Calu3 (cell line): Measurements from ENCODE around the gene DBH. TPM values are rescaled to one million over a fixed set of nuclear protein-coding genes. Genes with fewer than 3 reads are reported as not detected.

Experiments used
- BruUV-seq: library from RNA; stranded (reverse); fragments of 400-500 nt; replicated peaks from 2 replicates; lab custom pipeline; 2021; lab: Mats Ljungman, UMichigan
- CTCF ChIA-PET: fragments of 300-600 bp; sonication (Branson Sonifier 250); formaldehyde crosslinking; loops from one replicate; lab custom pipeline; 2022; ENCODE audit warnings: antibody characterized with exemption; lab: Charles Lee
- DNase-seq: peaks from one replicate; pipeline ENCODE4 v3.0.0; 2022
- H3K27ac Mint-ChIP-seq: one replicate; pipeline ENCODE4 v1.8.0; 2022; ENCODE audit warnings: mixed read lengths; ENCODE audit not compliant: unreplicated experiment
- H3K27me3 Mint-ChIP-seq: one replicate; pipeline ENCODE4 v1.8.0; 2022; ENCODE audit warnings: mixed read lengths; ENCODE audit not compliant: unreplicated experiment
- H3K36me3 Mint-ChIP-seq: one replicate; pipeline ENCODE4 v1.8.0; 2022; ENCODE audit warnings: mild to moderate bottlenecking, moderate library complexity, mixed read lengths; ENCODE audit not compliant: insufficient read depth, unreplicated experiment
- H3K4me1 Mint-ChIP-seq: one replicate; pipeline ENCODE4 v1.8.0; 2022; ENCODE audit warnings: mild to moderate bottlenecking, low read depth, mixed read lengths; ENCODE audit not compliant: unreplicated experiment
- H3K4me3 Mint-ChIP-seq: one replicate; pipeline ENCODE4 v1.8.0; 2022; ENCODE audit warnings: mild to moderate bottlenecking, low read depth, moderate library complexity, mixed read lengths; ENCODE audit not compliant: unreplicated experiment
- H3K9me3 Mint-ChIP-seq: one replicate; pipeline ENCODE4 v1.8.0; 2022; ENCODE audit warnings: low read depth, mixed read lengths; ENCODE audit not compliant: unreplicated experiment
- CTCF ChIP-seq: fragments of 200-600 bp; IDR thresholded peaks from one replicate; pipeline ENCODE4 v1.8.0; 2022; ENCODE audit warnings: antibody characterized with exemption; ENCODE audit not compliant: unreplicated experiment
- intact Hi-C: fragments of 100-400 bp; cut with micrococcal nuclease; formaldehyde crosslinking; loops from one replicate; pipeline ENCODE4 v1.10.0; 2022; ENCODE audit not compliant: unreplicated experiment
- total RNA-seq: library from RNA; stranded (reverse); gene quantifications from 2 replicates; pipeline ENCODE4 v1.2.3, GENCODE V29; 2022

The DBH gene
- total RNA-seq, 1 experiment from 2014 or later = not detected

- intact Hi-C loops = no loop called here
- no peak overlapping the region for H3K27ac Mint-ChIP-seq
- no peak overlapping the region for H3K4me3 Mint-ChIP-seq
- no peaks in the 10 kb centered on the region for H3K4me1 Mint-ChIP-seq
- peaks cover 68% of the 10 kb centered on the region for H3K27me3 Mint-ChIP-seq
- no peak for DNase-seq
- no TSS peak for BruUV-seq
- H3K9me3 Mint-ChIP-seq = no peaks in the 10 kb centered on the region
- H3K36me3 Mint-ChIP-seq = no peaks in the 10 kb centered on the region
- TF ChIP-seq CTCF = no peak
- CTCF ChIA-PET = no interaction called here
Measured at GRCh38 chr9:133635098-133635497, 1.1 kb upstream of the DBH start.

GRCh38 chr9:133636902-133637301 is 739 bp downstream of the DBH start:
- Mint-ChIP-seq H3K9me3 (no peaks in the 10 kb centered on the region), H3K36me3 (no peaks in the 10 kb centered on the region), H3K27ac (no peak overlapping the region), H3K4me3 (no peak overlapping the region), H3K4me1 (no peaks in the 10 kb centered on the region), H3K27me3 (peaks cover 71% of the 10 kb centered on the region)
- no peak for DNase-seq
- no TSS peak for BruUV-seq
- intact Hi-C loops = no loop called here
- TF ChIP-seq CTCF = no peak
- CTCF ChIA-PET = no interaction called here

- TF ChIP-seq CTCF = no peak
- no peaks in the 10 kb centered on the region for H3K4me1 Mint-ChIP-seq
- H3K9me3 Mint-ChIP-seq = no peaks in the 10 kb centered on the region
- DNase-seq = no peak
- H3K27me3 Mint-ChIP-seq = peaks cover 78% of the 10 kb centered on the region
- H3K27ac Mint-ChIP-seq = no peak overlapping the region
- CTCF ChIA-PET = no interaction called here
- no peak overlapping the region for H3K4me3 Mint-ChIP-seq
- H3K36me3 Mint-ChIP-seq = no peaks in the 10 kb centered on the region
- no TSS peak for BruUV-seq
- intact Hi-C loops = no loop called here
Measured at GRCh38 chr9:133637451-133638055, 1.4 kb downstream of the DBH start.

- CTCF ChIA-PET = no interaction called here
- no peak for TF ChIP-seq CTCF
- BruUV-seq = no TSS peak
- intact Hi-C loops = no loop called here
- Mint-ChIP-seq H3K9me3 (no peaks in the 10 kb centered on the region), H3K27me3 (peaks cover 83% of the 10 kb centered on the region), H3K4me1 (no peaks in the 10 kb centered on the region), H3K27ac (no peak overlapping the region), H3K4me3 (no peak overlapping the region), H3K36me3 (no peaks in the 10 kb centered on the region)
- no peak for DNase-seq
Measured at GRCh38 chr9:133638076-133638475, 1.9 kb downstream of the DBH start.
